Stimulated activated naive CD8-positive, alpha-beta T cell treated with anti-CD3 and anti-CD28 coated beads, Interleukin-15, Interleukin-2, amounts not matched to agents 100 ng/mL and 50 ng/mL, for 24 hours (primary cell): ENCODE results near the gene RABEP1.
"Not testable (repeated sequence)": the region's sequence is repeated elsewhere in the genome, so short reads cannot be mapped to it uniquely, and the experiment has no call there.

Experiments
- H3K27ac Mint-ChIP-seq: one replicate; pipeline ENCODE4 v1.8.0; 2021; ENCODE audit warnings: mild to moderate bottlenecking, mixed read lengths
- H3K27me3 Mint-ChIP-seq: one replicate; pipeline ENCODE4 v1.8.0; 2021; ENCODE audit warnings: mixed read lengths
- H3K36me3 Mint-ChIP-seq: one replicate; pipeline ENCODE4 v1.8.0; 2021; ENCODE audit warnings: low read depth, mixed read lengths
- H3K4me1 Mint-ChIP-seq: one replicate; pipeline ENCODE4 v1.8.0; 2021; ENCODE audit warnings: low read depth, mixed read lengths
- H3K4me3 Mint-ChIP-seq: one replicate; pipeline ENCODE4 v1.8.0; 2021; ENCODE audit warnings: mild to moderate bottlenecking, mixed read lengths
- H3K9me3 Mint-ChIP-seq: one replicate; pipeline ENCODE4 v1.8.0; 2021; ENCODE audit warnings: mixed read lengths

RABEP1 gene, protein sequence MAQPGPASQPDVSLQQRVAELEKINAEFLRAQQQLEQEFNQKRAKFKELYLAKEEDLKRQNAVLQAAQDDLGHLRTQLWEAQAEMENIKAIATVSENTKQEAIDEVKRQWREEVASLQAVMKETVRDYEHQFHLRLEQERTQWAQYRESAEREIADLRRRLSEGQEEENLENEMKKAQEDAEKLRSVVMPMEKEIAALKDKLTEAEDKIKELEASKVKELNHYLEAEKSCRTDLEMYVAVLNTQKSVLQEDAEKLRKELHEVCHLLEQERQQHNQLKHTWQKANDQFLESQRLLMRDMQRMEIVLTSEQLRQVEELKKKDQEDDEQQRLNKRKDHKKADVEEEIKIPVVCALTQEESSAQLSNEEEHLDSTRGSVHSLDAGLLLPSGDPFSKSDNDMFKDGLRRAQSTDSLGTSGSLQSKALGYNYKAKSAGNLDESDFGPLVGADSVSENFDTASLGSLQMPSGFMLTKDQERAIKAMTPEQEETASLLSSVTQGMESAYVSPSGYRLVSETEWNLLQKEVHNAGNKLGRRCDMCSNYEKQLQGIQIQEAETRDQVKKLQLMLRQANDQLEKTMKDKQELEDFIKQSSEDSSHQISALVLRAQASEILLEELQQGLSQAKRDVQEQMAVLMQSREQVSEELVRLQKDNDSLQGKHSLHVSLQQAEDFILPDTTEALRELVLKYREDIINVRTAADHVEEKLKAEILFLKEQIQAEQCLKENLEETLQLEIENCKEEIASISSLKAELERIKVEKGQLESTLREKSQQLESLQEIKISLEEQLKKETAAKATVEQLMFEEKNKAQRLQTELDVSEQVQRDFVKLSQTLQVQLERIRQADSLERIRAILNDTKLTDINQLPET

DNA sequence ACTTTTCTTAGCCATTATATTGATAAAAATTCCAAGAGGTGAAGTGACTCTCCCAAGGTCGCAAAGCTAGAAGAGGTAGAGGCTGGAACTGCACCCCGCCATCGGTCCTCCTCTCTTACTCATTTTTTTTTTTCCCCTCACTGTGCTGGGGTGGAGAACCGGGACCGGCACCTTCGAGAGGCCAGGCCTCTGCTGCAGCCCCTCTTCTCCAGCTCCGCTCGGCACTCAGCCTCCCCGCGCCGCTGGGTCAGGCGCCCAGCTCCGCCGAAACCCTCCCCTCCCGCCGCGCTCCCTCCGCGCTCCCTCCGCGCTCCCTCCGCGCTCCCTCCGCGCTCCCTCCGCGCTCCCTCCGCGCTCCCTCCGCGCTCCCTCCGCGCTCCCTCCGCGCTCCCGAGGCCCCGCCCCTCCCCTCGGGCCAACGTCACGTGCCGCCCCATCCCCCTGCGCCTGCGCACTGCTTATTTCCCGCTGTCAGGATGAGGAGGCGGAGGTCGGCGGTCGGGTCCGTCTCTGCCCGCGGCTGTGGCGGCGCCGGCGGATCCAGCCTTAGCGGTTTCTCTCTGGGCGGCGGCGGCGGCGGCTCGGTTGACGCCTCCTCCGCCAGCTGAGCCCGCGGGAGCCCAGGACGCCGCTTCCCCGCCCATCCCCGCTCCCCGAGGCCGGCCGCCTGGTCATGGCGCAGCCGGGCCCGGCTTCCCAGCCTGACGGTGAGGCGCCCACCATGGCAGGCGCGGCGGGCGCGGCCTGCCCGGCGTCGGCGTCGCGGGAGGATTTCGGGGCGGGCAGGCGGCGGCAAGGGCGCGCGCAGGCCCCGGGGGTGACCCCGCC lies at the start of gene RABEP1:
TSS of gene RABEP1 (plus strand) at position 471 of the 828 bp plus-strand sequence. CDS start at position 674, 203 bp downstream.
- Mint-ChIP-seq H3K27me3 (no peaks in the 10 kb centered on the region), H3K4me3 (peak within 1 kb of the TSS; percentile 84), H3K4me1 (peaks cover 44% of the 10 kb centered on the region), H3K27ac (peak within 1 kb of the TSS; percentile 91), H3K36me3 (peaks cover 27% of the 10 kb centered on the region), H3K9me3 (no peaks in the 10 kb centered on the region)

DNA sequence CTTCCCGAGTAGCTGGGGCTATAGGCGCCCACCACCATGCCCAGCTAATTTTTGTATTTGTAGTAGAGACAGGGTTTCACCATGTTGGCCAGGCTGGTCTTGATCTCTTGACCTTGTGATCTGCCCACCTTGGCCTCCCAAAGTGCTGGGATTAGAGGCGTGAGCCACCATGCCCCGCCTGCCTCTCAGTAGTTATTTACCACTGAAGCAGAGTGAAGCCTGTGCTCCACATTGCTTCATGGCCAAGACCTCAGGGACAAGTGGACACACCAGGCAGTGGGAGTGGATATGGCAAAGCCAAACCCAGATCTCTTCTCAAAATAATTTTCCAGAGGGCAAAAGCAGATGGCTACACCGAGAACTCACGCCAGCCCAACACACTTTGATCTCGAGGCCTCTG lies 48.6 kb upstream of the RABEP1 start:
- not testable (repeated sequence) for H3K36me3 Mint-ChIP-seq, H3K27me3 Mint-ChIP-seq, H3K4me3 Mint-ChIP-seq, H3K9me3 Mint-ChIP-seq
- H3K27ac Mint-ChIP-seq, result peak overlapping the region; percentile 66
- H3K4me1 Mint-ChIP-seq, result peaks cover 65% of the 10 kb centered on the region

DNA sequence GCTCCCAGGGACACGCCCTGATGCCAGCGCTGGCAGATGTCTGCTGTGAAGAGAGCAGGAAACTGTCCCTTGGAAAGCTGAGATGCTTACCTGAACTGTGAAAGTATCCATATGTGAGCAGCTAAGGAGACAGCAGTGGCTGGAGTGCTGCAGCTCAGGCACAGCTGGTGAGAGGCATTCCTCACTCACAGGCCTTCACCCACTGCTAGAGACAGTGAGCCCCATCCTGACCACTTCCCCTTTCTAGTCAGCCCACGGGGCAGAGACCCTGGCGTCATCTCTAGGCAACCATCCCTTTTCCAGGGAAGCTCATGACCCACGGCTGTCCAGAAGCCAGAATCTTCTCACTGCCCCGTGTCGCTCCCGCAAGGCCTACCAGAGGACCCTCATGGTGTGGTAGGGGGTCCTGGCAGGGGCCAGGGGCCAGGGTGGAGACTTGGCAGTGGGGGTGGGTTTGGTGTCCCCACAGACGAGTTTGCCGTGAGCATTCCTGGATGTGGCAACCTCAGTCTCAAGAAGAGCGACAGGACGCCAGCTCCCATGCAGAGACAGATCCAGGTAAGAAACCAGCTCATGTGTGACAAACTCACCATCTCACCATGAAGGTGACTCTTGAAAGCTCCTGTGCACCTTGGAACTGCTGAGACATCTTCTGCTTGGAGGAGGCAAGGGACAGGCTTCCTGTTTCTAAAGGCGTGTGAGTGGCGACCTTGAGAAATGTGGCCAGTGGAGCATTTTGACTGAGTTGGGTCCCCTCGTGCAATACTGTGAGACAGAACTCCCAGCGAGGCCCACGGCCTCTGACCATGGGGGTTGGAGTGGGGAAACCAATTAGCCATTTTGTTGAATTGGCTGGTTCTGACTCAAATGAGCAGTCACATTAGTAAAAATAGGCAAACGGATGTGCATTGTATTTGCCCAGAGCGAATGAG lies 47.2 kb upstream of the RABEP1 start, which contains the start of gene SCIMP:
TSS of gene SCIMP (minus strand) at position 216 of the 932 bp plus-strand sequence. CDS start at position 111, 105 bp downstream.
- Mint-ChIP-seq H3K9me3 (no peaks in the 10 kb centered on the region), H3K4me1 (peaks cover 58% of the 10 kb centered on the region), H3K27me3 (no peaks in the 10 kb centered on the region), H3K4me3 (peak within 1 kb of the TSS; percentile 27), H3K27ac (peak within 1 kb of the TSS; percentile 6), H3K36me3 (no peaks in the 10 kb centered on the region)

DNA sequence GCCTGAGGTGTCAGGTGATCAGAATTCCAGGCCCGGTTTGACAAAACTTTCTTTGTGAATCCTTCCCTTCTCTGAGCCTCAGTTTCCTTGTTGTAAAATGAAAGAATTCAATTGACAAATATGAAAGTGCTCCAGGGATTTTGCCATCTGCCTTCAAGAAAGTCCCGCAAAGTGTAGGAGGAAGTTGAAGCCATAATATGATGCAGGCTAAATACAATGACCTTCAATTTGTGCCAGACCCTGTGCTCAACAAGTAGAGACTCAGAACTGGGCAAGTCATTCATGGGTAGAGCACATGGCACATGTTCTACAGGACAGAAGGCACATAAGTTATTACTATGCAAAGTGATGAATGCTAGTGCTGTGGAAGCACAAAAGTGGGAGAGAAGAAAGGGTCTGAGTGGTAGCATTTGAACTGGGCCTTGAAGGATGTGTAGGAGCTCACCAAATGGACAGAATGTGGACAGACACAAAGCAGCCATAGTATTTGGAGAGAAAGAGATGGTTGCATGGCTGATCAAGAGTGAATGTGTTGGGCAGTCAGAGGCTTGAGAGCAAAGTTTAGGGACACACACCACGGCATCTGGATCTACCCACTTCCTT lies 45.0 kb upstream of the RABEP1 start:
- Mint-ChIP-seq H3K27ac (peak overlapping the region; percentile 47), H3K4me3 (no peak overlapping the region), H3K27me3 (no peaks in the 10 kb centered on the region), H3K4me1 (peaks cover 53% of the 10 kb centered on the region), H3K9me3 (no peaks in the 10 kb centered on the region), H3K36me3 (no peaks in the 10 kb centered on the region)

DNA sequence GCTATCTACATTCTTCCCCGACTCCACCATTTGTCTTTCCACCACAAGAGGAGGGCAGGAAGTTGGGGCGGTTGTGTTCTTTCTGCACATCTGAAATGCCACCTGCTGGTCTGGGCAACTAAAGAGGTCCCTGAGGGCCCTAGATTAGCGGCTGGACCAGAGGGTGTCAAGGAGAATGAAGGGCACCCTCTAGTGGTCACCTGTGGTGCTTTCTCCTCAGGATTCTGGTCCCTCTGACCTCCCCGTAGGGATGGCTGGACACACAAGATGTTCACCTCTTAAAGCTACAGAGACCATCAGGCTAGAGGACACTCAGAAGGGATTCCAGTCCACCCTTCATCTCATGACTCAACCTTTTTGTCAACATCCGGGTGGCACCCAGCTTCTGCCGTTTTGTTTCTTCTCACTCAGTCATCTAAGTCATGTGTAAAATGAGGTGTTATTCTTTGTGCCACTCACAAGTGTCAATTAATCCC lies 44.5 kb upstream of the RABEP1 start:
- H3K36me3 Mint-ChIP-seq, result no peaks in the 10 kb centered on the region
- no peak overlapping the region for H3K4me3 Mint-ChIP-seq
- H3K9me3 Mint-ChIP-seq, result no peaks in the 10 kb centered on the region
- H3K27me3 Mint-ChIP-seq, result no peaks in the 10 kb centered on the region
- peak overlapping the region; percentile 47 for H3K27ac Mint-ChIP-seq
- peaks cover 55% of the 10 kb centered on the region for H3K4me1 Mint-ChIP-seq

DNA sequence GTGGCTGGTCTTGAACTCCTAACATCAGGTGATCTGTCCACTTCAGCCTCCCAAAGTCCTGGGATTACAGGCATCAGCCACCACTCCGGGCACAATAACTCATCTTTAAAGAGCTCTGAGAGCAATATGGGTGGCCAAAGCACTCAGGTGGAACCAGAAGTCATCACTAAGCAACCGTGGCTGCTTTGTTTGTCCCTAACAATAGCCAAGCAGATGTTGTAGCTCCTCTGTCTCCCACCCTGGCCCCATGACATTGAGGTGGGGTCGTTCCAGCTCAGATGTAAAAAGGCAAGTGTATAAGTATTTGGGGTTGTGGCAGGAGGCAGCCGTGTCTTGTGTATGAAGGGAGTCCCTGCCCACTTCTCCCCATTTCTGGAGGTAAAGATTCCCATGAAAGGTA lies 43.8 kb upstream of the RABEP1 start:
- H3K4me1 Mint-ChIP-seq, result peaks cover 55% of the 10 kb centered on the region
- no peaks in the 10 kb centered on the region for H3K27me3 Mint-ChIP-seq
- H3K27ac Mint-ChIP-seq, result no peak overlapping the region
- H3K4me3 Mint-ChIP-seq, result no peak overlapping the region
- no peaks in the 10 kb centered on the region for H3K36me3 Mint-ChIP-seq
- H3K9me3 Mint-ChIP-seq, result no peaks in the 10 kb centered on the region

DNA sequence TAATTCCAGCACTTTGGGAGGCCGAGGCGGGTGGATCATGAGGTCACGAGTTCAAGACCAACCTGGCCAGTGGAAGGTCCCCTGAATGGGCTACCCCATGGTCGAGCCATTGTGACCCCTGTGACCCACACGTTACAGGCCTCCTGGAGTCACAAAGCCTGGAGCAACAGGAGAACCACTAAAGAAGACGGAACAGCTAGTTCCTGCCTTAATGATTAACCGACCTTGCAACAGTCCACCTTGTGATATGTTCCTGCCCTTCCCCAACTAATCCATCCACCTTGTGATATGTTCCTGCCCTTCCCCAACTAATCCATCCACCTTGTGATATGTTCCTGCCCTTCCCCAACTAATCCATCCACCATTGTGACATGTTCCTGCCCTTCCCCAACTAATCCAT lies 42.3 kb upstream of the RABEP1 start:
- not testable (repeated sequence) for H3K9me3 Mint-ChIP-seq, H3K4me3 Mint-ChIP-seq, H3K27me3 Mint-ChIP-seq, H3K27ac Mint-ChIP-seq, H3K36me3 Mint-ChIP-seq
- peaks cover 55% of the 10 kb centered on the region for H3K4me1 Mint-ChIP-seq

DNA sequence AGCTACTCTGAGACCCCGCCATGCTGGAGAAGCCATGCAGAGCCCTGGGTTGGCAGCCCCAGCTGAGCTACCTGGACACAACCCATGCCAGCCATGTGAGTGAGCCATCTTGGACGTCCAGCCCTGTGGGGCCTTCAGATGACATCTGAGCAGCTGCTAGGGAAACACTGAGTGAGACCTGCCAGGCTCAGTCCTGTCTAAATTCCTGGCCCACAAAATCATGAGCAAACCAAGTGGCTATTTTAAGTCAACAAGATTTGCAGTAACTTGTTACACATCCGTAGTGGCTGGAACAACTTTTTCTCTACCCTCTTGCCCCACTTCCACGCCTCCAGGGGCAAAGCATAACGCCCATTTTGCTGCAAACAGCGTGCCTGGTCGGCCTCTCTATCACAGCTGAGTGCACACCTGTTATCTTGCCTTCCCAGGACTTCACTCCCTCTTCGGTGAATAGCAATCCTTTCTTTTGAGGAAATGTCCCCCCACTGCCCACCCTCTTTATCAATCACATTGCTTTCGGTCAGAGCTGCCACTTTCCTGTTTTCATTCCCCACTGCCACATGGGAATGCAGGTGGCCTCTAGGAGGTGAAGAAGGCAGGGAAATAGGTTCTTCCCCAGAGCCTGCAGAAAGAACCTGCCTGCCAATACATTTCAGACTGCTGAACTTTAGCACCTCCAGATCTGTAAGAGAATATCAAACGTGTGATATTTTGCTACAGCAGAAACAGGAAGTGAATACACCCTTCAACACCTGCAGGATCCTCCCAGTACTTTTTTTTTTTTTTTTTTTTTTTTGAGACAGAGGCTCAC lies 40.0 kb upstream of the RABEP1 start:
- peaks cover 47% of the 10 kb centered on the region for H3K4me1 Mint-ChIP-seq
- no peaks in the 10 kb centered on the region for H3K36me3 Mint-ChIP-seq
- no peaks in the 10 kb centered on the region for H3K9me3 Mint-ChIP-seq
- H3K4me3 Mint-ChIP-seq, result peak overlapping the region; percentile 60
- no peaks in the 10 kb centered on the region for H3K27me3 Mint-ChIP-seq
- H3K27ac Mint-ChIP-seq, result peak overlapping the region; percentile 82

DNA sequence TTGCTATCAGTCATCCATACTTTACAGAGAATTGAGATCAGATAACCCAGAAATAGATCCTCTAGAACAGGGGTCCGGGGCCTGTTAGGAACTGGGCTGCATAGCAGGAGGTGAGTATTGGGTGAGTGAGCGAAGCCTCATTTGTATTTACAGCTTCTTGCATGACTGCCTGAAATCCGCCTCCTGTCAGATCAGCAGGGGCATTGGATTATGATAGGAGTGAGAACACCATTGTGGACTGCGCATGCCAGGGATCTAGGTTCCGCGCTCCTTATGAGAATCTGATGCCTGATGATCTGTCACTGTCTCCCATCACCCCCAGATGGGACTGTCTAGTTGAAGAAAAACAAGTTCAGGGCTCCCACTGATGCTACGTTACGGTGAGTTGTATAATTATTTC lies 34.5 kb upstream of the RABEP1 start:
- Mint-ChIP-seq H3K9me3 (no peaks in the 10 kb centered on the region), H3K27ac (no peak overlapping the region)

DNA sequence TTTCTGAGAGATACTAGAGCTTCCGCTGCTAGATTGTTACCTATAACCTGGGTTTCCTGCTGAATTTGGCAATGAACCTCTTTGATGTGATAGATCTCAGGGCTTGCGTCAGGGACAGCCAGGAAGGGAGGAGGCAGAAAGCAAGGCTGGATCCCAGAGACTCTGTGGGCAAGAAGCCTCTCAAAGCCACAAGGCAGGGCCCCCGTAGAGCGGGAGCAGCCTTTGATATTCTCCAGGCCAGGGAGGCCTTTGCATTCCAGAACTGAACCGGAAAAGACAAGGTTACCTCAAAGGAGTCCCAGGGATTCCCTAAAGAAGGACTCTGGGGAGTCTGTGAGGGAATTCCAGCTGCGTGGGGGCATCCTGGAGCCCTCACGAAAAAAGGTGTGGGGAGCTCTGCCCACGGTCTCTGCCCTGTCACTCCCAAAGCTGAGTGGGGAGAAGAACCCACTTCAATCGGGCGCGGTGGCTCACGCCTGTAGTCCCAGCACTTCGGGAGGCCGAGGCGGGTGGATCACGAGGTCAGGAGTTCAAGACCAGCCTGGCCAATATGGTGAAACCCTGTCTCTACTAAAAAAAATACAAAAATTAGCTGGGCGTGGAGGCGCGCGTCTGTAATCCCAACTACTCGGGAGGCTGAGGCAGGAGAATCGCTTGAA lies 33.1 kb upstream of the RABEP1 start:
- H3K4me1 Mint-ChIP-seq, result peaks cover 10% of the 10 kb centered on the region
- no peak overlapping the region for H3K4me3 Mint-ChIP-seq
- no peak overlapping the region for H3K27ac Mint-ChIP-seq
- no peaks in the 10 kb centered on the region for H3K27me3 Mint-ChIP-seq
- H3K9me3 Mint-ChIP-seq, result no peaks in the 10 kb centered on the region
- H3K36me3 Mint-ChIP-seq, result no peaks in the 10 kb centered on the region

More for the DNA sequence above, 34.5 kb upstream of the RABEP1 start:
- no peaks in the 10 kb centered on the region for H3K27me3 Mint-ChIP-seq
- no peak overlapping the region for H3K4me3 Mint-ChIP-seq
- H3K36me3 Mint-ChIP-seq, result no peaks in the 10 kb centered on the region
- peaks cover 20% of the 10 kb centered on the region for H3K4me1 Mint-ChIP-seq

DNA sequence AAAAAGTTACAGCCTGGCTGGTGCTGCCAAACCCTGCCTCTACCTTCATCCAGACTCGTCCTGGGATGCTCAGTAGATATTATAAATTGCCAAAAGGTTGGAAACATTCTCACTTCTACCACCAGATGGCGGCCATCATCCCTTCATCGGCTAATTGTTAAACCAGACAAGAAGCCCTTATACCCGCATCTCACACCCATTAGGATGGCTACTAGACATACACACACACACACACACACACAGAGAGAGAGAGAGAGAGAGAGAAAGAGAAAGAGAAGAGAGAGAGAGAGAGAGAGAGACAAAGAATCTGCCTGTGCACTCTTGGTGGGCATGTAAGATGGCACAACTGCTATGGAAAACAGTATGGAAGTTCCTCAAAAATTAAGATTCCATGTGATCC lies 32.5 kb upstream of the RABEP1 start:
- Mint-ChIP-seq H3K4me3 (no peak overlapping the region), H3K4me1 (peaks cover 12% of the 10 kb centered on the region), H3K27me3 (no peaks in the 10 kb centered on the region), H3K27ac (peak overlapping the region; percentile 1), H3K9me3 (no peaks in the 10 kb centered on the region), H3K36me3 (no peaks in the 10 kb centered on the region)

DNA sequence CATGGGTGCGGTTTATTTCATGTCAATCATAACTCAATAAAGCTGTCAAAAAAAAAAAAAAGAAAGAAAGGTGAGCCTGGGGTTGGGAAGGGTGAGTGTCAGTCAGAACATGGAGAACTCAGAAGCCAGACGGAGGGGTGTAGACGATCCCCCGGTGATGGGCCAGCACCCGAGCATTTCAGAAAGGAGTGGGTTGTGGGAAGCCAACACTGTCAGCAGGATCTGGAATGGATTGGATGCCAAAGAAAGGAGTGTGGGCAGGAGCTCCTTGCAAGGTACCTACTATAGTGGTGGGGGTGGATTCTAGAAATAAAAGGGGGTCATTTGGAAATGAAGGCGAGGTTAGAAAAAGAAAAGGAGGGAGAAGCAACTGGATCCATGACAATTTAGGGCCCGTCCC lies 27.7 kb upstream of the RABEP1 start:
- H3K4me1 Mint-ChIP-seq, result peaks cover 21% of the 10 kb centered on the region
- no peaks in the 10 kb centered on the region for H3K36me3 Mint-ChIP-seq
- no peaks in the 10 kb centered on the region for H3K9me3 Mint-ChIP-seq

More for the DNA sequence above, 27.7 kb upstream of the RABEP1 start:
- Mint-ChIP-seq H3K27ac (peak overlapping the region; percentile 58), H3K4me3 (no peak overlapping the region), H3K27me3 (no peaks in the 10 kb centered on the region)
